GM12873 (cell line): ENCODE measurements around the gene CPED1.

Experiments
- TF ChIP-seq, protein P1 (sequence below): IDR thresholded peaks from 2 replicates; pipeline ENCODE4 v1.5.1; 2012; ENCODE audit warnings: low read depth, mild to moderate bottlenecking, moderate library complexity, low read length, control low read depth; ENCODE audit not compliant: insufficient read depth; ENCODE audit errors: missing control alignments

The CPED1 gene

DNA sequence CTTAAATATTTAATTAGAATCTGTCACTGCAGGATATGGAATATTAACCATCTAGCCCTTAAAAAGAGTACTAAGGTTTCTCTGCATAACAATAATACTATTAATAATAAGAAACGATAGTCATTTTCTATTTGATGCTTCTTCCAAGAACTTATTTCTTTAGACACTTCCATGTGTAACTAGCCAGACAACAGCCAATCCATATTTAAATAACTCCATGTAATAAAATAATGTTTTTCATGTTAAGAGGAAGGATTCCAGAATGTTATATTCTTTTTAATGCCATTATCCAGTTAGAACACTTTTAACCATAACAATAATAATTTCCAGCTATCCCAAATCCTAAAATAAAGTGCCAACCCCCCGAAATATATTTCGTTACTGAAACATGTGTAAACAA lies 170.2 kb downstream of the CPED1 start:
- TF ChIP-seq, protein P1, sequence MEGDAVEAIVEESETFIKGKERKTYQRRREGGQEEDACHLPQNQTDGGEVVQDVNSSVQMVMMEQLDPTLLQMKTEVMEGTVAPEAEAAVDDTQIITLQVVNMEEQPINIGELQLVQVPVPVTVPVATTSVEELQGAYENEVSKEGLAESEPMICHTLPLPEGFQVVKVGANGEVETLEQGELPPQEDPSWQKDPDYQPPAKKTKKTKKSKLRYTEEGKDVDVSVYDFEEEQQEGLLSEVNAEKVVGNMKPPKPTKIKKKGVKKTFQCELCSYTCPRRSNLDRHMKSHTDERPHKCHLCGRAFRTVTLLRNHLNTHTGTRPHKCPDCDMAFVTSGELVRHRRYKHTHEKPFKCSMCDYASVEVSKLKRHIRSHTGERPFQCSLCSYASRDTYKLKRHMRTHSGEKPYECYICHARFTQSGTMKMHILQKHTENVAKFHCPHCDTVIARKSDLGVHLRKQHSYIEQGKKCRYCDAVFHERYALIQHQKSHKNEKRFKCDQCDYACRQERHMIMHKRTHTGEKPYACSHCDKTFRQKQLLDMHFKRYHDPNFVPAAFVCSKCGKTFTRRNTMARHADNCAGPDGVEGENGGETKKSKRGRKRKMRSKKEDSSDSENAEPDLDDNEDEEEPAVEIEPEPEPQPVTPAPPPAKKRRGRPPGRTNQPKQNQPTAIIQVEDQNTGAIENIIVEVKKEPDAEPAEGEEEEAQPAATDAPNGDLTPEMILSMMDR: no peak

GRCh38 chr7:121159553-121159952 lies 171.0 kb downstream of the CPED1 start:
- TF ChIP-seq, protein P1: no peak

DNA sequence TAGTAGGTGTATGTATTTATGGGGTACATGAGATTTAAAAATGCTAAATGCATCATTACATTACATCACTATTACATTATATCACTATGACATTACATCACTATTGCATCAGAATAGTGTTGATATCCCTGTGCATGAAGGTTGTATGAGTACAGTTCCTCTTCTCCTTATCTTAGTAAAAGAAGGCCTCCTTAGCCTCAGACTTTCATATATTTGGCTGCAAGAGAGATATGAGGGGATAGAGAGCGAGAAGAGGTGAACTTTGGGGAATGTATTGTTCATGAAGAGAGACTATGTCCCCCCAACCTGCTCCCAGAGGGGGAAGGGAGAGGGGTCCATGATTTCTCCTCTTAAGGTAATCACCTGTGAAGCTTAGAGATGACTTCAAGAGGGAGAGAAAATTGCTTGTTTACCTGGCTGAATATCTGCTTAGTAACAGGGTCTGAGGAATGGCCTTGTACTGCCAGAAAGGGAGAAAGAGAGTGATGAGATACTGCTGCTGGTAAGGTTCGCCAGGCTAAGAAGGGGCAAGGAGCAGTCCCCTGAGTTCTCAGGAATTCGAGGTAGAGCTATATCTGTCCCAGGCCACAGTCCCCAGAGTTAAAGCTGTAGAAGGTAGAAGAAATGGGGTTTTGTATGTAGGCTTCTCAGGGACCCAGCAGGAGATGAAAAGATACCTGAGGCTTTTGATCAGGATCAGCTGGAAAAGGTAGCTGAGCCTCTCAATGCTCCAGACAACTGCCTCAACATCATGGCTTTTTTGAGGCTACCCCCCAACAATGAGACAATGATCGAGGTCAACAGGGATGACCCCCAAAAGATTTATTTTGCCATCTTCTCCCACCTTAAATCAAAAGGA lies 171.9 kb downstream of the CPED1 start:
- TF ChIP-seq, protein P1: no peak

- TF ChIP-seq, protein P1: no peak
These were observed 175.2 kb downstream of the CPED1 start for GRCh38 chr7:121163699-121164098.

GRCh38 chr7:121164247-121164646 lies 175.7 kb downstream of the CPED1 start:
- TF ChIP-seq, protein P1: no peak

GRCh38 chr7:121166916-121167315 lies 178.4 kb downstream of the CPED1 start:
- TF ChIP-seq, protein P1: no peak

DNA sequence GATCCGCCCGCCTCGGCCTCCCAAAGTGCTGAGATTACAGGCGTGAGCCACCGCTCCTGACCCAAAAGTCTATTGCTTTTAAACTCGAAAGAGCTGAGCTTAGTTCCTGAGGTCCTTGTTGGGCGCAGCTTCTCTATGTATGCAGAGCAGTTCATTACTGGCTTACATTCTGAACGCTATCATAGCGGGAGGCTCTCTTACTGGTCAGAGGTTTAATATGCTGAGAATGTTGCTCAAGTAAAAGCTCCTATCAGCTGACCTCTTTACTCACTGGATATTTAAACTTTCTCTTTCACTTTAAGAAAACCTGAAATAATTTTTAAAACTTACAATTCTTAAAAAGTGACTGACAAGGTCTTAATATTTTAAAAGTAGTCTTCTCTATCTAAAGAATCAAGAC lies 179.5 kb downstream of the CPED1 start:
- TF ChIP-seq, protein P1: no peak
